Activated CD8-positive, alpha-beta memory T cell treated with anti-CD3 and anti-CD28 coated beads, Interleukin-2, amount 50 U/mL, for 1 hour (primary cell): ENCODE measurements around the gene CRACR2A.

Experiments
- DNase-seq: peaks from one replicate; pipeline ENCODE4 v3.0.0-alpha.2; 2020; ENCODE audit errors: extremely low read depth

CRACR2A gene

DNA sequence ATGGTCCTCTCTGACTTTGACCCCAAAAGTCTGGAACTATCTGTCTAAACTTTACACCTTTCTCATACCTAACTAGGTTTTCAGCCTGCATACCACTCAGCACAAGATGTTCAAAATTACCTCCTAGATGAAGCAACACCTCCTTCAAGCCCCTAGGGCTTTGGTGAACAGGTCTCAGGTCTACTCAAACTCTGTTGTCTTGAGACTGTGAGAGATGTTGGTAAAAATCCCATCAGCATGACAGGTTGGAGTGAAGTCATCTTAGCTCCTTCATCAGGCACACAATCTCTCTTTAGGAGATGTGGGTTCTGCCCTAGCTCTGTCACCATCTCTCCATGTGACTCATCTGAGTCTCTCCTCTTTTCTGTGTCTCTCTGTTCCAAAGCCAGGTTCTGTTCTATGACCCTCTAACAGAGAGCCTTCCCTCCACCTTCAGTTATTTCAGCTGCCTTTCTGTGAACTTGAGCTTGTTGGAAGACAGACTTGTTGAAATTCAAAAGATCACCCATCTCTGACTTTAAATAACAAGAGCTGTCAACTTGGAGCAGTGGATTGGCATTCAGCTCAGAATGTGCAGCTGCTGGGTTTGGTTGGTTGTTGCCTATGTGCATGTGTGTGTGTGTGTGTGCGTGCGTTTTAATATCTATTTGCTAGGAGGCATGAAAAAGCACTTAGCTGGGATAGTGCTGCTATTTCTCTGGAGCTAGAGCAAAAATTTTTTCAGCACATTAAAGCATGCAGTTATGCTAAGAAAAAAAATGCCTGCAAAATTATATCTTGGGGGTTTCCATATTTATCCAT, 130.7 kb downstream of the CRACR2A start:
- DNase-seq, result no peak

DNA sequence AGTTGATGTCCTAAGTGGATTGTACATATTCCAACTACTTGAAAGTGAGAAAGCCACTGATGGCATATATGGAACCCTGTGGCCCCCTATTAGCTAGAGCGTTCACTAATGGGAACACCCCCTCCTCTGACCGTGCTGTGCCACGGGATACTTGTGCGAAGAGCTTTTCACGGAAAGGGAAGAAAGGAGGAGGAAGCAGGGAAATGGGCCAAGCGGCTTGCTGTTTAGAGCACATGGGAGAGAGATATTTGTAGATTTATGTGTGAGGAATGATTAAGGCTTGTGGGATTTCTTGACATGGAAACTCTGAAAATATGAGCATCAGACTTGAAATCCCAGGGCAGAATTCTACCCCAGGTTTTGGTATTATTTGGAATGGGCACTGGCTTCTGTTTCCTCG, 132.1 kb downstream of the CRACR2A start:
- DNase-seq, result no peak

DNA sequence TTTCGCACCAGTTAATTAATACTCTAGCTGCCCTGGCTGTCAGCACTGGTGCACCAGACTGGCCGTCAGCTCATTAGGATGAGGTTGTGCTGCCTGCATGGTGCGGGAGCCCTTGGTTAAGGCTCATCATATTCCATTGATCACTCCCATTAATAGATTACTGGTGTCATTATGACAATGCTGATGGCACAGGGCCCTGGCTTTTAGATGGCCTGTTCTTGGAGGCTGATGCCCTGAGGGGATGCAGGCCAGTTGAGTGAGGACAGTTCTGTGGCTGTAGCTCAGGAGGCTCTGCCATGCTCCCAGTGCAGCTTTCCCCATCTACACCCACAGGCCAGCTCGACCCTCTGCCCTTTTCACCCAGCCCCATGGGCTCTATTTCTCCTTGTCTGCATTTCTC, 135.3 kb downstream of the CRACR2A start:
- no peak for DNase-seq

DNA sequence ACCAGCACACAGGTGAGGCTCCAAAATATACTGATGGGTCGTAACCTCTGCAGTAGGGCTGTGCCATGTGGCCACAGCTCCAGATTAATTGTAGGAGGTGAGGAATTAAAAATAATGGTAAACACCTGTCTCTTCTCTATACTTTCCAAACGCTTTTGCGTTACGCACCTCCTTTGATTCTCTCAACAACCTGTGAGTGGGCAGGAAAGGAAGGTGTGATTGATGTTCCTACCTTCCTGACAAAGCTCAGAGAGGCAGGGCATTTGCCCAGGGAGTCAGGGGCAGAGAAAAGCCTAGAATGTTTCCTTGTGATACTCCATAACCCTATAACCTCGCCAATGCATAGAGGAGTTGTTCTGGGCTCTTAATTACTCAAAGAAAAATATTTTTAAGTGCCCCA, 137.0 kb downstream of the CRACR2A start:
- no peak for DNase-seq

DNA sequence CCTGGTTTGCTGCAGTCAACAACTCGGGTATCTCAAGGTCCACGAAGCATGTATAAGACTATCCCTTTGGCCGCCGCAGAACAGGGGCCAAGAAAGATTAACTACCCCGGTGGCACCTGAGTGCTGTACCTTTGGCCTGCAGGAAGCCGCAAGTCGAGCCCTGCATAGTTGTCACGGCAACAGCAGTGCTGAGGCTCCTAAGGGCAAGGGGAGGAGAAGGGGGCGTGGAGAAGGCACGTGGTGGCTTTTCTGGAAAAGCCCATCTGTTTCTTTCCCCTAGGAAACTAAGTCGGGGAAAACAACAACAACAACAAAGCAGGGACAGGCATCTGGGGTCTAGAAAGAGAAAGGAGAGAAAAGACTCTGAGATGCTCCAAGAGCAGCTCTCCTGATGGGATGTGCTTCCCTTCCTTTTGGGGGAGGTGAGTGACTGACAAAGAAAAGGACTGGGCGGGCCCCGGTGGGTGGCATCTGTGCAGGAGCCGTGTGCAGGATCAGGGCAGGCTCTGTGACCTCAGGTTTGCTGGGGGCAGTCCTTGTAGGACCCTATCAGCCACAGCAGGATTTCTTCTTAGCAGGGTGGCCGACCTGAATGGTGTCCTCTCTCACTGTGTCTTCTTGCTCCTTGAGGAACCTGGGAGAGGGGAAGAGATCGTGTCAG, 138.0 kb downstream of the CRACR2A start:
- DNase-seq, result no peak

DNA sequence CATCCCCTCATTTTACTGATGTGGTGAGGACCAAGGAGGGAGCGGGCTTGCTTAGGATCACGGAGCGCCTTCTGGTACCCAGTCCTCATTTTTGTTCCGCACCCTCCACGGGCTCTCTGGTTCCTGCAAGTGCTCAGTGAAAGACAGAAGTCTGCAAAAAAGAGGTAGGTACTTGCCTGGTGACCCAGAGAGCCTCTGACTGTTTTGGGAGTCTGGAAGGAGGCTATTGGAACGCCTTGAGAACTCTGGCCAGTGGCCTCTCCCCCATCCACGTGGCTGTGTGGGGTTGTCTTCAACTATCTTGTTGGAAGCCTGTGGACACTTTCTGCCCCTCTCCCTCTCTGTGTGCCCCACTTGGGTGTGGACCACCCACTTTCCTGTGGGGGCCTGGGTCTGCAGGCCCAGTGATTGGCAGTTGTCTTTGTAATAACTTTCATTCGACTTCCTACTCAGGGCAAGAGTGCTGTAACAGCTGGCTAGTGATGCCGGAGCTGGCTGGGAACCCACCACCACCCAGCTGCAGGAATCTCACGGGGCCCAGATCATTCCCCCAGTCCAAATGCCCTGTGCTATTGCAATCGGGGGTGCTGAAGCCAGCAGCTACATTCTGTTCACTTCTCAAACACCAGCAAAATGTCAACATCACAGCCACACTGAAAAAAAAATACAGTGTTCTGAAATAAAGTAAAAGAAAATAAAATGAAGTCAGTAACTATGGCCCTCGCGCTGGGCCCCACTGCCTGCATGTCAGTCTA, 139.1 kb downstream of the CRACR2A start:
- no peak for DNase-seq

DNA sequence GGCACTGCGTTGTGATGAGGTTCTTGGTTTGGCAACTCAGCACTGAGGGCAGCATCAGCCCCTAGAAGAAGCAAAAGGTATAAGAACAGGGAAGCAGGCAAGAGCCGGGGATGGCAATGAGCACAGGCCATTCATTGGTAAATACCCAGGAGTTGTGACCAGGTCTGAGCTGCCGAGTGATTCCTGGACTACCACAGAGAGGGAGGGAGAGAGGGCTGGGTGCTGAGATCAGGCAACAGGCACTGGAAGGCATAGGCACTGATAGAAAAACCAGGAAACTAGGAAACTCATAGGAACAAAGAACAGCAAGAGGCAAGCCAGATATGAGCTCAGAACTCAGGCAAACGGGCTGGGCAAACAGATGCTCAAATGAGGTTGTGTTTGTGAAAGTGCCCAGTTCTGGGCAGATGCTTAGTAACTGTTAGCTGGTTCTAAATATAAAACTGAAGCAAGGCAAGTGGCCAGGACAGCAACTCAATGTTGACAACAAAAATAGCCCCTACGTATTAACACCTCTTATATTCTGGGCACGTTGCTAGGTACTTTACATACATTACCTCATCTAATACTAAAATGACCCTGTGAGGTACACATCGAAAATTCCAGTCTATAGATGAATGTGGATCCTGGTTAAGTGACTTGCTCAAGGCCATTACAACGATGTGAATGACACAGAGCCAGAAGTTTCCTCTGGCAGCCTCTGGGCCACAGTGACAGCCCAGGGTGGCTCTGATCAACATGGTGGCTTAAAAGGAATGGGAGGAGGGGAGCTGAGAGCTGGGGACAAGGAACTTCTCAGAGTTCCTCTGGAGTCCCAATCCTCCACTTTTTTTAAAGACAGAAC, 140.8 kb downstream of the CRACR2A start:
- no peak for DNase-seq

DNA sequence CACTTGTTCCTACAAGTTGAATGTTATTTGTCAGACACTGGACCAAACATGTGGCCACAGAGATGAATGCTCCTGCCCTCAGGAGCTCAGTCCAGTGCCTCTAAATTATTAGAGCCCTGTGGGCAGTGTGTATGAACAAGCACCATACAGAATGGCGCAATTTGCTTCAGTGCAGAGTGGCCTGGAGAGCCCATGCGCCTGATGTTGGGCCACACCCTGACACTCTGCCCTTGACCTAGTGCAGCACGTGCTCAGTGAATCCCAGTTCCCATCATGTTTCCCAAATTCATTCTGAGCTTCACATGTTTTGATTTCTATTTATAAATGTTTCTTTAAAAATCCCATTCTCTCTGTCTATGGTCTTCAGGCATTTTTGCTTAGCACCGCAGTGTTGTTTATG, 145.1 kb downstream of the CRACR2A start:
- no peak for DNase-seq

DNA sequence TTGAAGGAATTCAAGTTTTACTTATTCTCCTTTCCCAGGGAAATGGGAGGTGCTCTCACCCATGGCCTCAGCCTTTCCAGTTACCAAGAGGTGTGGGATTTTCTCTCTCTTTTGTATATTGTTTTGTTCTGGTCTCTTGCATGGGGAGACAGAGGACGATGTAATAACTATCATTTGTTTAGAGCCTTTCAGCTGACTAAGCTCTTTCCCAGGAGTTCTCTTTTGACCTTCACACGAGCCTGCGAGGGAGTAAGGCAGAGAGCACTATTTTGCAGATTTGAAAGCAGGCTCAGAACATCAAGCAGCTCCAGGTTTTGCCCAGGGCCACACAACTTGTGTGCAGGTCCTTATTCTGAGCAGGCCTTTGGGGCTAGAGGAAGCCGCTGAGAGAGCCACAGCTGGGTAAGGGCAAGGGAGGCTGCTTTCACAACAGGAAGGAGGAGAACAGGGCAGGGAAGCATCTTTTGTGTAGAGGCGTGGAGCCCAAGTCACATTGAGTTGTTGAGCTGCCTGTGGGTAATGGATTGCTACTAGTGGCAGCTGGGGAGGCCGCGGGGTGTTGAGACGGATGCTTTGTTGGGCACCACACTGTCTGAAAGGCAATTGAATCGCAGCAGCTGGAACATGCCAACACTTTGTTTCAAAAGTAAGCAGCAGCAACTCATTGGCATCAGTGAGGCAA, 145.7 kb downstream of the CRACR2A start:
- DNase-seq, result no peak

DNA sequence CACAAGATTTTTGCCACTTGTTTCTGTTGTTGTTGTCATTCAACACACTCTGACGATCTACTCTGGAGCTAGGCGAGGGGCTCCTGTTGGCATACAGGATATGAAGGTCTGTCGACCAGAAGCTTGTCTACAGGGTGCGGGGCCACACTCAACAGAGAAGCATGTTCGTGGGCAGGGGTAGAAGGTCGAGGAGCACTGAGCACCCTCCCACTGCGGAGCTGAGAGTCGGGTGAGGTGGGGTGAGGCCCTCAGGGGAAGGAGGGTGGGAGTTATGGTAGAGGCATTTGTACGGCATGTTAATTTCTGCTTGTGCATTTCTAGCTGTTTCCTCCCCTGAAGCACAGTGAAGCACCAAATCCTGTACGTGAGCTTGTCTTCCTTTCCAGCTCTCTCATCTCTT, 146.8 kb downstream of the CRACR2A start:
- DNase-seq, result no peak

DNA sequence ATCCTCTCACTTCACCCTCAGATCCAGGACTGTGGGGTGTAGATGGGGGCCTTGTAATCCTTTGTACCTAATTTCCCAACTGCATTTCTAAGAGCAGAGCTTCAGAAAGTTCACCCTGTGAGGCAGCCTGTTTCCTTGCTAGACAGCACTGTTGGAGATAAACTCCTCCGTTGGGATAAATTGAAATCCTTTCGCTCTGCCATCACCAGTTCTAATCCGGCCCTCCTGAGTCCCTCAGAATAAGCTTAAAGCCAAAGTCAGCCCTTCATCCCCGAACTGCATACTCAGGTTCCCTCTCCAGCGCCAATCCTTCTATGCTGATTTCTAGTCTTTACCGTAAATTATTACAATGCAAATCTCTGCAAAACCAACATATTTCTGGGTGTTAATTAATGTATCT, 147.2 kb downstream of the CRACR2A start:
- DNase-seq, result no peak

DNA sequence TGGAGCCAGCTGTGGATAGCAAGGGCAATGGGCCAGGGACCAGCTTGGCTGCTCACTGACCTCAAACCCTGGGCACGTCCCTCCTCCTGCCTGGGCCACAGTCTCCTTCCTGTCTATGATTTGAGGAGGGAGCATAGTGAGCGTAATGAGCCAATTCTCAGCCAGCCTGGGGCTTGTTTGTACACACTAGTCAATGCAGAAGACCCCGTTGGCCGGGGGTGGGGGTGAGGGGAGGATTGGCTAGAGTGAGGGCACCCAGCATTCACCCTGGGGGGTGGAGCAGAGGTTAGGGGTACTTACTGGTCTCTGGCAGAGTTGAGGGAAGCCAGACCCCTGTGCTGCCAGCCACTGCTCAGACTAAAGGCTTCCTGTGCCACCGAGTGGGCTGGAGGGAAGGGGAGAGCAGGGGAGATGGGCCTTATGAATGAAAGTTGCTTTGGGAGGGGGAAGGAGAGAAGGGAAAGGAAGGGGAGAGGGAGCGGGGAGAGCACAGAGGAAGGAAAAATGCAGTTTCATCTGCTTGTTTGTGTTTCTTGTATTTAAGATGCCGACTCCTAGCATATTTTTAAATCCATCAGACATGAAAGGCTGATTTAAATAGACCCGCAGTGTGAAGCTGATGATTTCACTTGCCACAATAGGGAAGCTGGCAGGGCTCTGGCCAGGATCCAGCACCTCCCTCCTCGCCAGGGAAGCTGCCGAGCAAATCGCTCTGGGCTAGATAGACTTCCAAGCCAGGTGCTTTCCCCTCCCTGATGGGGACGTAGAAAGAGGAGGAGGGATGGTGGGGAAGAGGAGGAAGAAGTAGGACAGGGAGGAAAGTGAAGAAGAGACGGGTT, 147.9 kb downstream of the CRACR2A start:
- no peak for DNase-seq

DNA sequence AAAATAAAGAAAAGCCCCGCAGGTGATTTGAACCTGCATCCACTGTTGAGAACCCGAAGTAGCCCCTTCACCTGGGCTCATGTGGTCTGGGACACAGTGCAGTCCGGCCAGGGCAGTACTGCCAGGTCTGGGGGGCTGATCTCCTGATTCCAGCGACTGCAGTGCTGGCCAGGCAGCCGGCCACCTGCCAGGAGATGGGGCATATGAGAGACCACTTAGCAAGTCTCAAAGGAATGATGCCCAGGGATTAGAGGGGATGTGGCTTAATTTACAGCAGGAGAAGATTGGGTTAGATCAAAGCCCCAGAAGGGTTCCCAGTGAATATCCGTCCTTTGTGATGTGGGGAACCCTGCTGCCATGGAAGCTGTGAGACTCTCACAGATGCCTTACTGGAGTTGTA, 148.6 kb downstream of the CRACR2A start:
- no peak for DNase-seq

DNA sequence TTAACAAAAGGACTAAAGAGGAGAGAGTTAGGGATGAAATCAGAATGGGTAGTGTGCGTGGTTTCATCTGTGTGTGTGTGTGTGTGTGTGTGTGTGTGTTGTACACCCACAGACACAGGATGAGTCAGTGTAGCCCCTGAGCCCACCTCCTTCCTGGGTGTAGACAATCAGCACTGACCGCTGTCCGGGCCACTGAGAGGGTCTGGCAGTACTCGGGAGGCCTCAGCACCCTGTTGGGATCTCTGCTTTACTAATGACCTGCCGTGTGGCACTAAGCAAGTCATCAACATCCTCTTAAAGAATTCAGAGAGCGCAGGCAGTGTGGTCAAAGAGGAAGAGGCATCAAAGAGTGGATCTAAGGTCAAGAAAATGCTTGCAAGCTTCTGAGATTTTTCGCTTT, 149.3 kb downstream of the CRACR2A start:
- DNase-seq, result no peak

DNA sequence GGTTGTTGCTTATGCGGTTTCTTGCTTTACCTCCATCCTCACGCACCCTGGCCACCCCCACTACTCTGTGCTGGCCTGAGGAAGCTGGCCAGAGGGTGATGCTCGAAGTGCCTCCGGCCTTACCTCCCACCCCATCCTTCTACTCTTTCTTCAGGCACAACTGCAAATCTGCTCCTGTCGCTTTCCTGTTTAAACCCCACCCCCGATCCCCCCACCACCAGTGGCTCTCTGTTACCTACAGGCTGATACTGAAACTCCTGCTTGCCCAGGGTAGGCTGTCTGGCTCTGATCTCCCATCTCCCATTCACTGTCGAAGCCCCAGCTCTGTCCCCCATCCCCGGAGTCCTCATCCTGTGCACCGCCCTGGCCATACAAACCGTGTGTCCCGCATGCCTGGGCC, 150.4 kb downstream of the CRACR2A start:
- no peak for DNase-seq

DNA sequence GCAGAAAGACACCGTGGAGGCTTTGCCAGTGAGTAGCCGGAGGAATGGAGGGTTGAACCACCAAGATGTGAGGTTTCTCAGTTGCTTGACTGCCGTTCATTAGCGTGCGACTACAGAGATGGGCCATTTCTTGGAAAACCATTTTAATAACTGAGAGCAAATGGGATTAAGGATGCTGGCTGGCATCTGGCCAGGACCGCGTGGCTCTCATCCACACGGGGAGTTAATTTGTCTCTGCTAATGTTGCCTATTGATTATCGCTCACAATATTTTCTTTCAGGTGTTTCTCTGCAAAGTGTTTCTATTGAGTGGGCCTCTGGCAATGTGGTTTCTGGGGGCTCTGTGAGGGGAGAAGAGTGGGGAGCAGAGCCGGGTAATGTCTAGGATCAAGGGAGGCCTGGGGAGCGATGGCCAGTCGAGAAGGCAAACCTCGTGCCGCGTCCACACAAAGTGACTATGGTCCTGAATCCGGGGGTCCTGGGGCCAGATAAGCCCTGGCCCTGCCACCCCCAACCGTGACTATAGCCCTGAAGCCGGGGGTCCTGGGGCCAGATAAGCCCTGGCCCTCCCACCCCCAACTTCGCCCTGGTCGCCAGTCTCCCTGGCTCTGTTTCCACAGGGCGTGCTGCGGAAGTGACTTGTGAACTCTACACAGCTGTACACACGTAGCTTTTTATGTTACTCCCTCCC, 151.3 kb downstream of the CRACR2A start:
- no peak for DNase-seq

DNA sequence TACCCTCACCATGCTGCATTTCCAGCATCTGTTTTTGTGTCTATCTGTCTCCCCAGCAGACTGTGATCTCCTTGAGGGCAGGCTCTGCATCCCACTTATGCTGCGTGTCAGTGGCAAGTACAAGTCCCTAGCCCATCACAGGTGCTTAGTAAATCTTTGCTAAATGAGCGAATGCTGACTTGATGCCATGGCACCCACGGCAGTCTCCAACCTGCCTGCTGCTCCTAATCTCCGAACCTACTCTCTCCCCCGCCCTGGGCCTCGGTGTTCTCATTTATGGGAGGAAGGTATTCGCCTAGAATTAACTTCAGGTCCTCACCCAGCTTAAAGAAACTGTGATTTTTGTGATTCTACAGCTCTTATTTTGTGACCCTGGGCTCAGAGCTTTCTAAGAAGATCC, 152.0 kb downstream of the CRACR2A start:
- no peak for DNase-seq

DNA sequence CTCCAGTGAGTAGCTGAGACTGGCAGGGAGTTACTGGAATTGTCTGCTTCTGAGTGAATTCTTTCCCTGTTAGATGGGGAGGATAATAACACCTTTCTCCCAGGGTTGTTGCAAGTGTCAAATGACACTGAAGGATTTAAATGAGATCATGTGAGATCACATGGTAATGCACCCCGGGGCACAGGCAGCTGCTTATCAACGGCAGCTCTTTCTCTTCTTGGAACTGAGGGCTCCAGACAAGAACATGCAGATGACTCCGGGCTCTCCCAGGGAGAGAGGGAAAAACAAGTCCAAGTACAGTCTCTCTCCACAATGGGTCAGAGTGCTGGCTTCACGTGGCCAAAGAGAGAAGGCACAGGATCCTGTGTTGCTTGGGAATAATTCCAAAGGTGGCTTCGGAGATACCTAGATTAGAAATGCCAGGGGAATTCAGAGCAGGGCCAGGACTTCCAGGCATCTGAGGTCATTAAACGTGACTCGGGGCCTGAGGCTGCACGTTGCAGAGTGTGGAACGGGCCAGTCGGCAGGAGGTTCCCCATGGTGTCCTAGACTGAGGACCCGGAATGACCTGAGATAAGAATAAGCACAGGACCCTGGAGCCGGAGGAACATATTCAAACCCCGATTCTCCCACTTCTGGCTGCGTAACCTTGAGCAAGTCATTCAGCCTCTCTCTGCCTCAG, 152.7 kb downstream of the CRACR2A start:
- no peak for DNase-seq
